GM10266 (cell line): ENCODE measurements around the gene GRN.

Source experiments
- DNase-seq: peaks from one replicate; pipeline ENCODE4 v3.0.0; 2012; ENCODE audit errors: extremely low spot score
- CTCF ChIP-seq: IDR thresholded peaks from 2 replicates; pipeline ENCODE4 v1.5.1; 2012; ENCODE audit warnings: mild to moderate bottlenecking, low read depth; ENCODE audit not compliant: control insufficient read depth, insufficient read depth; ENCODE audit errors: missing control alignments

The GRN gene

DNA sequence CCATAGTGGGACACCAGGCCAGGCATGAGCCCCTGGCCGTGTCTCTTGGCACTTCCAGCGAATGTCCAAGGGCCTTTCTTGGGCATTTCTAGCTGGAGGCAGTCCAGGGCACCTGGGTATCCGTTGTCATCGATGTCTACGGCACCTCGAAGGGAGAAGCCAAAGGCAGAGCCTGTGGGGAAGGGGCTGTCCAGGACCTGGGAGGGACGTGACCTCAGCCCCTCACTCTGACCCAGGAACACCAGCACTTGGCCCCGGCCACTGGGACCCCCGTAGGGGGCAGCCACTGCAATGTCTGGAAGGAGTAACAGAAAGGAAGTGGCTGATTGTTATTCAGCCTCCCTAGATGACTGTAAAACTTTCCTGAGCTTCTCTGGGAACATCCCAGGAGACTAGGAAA, 35.7 kb downstream of the GRN start:
- no peak for TF ChIP-seq CTCF
- no peak for DNase-seq

- no peak for TF ChIP-seq CTCF
- no peak for DNase-seq
Measured at GRCh38 chr17:44381810-44382305, 36.8 kb downstream of the GRN start.

DNA sequence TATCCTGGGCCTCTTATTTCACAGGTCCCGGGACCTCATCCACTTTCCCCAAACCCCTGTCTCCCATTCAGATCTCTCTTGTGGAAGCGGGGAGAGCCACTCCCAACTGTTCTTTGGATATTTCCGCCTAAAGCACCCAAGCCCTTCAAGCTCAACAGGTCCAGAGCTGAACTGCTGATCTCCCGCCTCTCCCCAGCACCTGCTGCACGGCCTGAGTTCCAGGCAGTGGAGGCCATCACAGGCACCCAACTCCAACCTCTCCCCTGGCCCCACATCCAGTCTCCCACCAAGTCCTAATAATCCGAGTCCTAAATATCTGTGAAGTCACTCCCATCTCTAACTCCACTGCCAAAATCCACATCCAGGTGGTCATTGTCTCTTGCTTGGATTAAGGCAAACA, 37.8 kb downstream of the GRN start:
- no peak for TF ChIP-seq CTCF
- DNase-seq: no peak

DNA sequence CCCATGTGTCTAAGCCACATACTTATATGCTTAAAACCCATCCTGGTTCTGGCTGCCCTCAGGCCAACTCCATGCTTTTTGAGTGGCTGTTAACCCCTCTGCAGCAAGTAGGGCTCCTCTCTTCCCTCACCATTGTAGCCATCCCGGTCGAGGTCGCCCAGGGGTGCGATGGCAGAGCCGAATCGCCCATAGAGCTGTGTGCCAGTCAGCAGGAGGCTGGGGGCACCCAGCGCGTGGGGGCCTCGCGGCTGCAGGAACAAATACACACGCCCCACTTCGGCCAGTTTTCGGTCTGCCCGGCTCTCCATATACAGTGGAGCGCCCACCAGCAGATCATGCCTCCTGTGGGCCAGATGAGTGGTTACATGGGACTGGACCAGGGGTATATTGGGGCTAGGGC, 38.3 kb downstream of the GRN start:
- TF ChIP-seq CTCF: no peak

DNA sequence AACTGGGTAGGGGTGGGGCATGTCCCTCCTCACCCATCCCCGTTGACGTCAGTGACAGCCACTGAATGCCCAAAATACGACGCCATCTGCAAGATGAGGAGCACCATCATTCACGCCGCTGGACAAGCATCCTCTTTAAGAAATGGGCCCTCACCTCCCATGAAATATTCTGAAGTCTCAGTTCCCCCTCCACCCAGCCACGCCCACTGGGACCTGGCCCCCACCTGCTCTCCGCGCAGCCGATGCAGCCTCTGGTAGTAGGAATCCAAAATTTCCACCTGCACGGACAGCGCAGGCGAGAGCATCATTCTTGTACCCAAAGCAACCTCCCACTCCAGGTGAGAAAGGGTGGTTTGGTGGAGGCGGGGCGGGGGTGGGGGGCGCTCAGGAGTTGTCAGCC, 38.8 kb downstream of the GRN start:
- no peak for DNase-seq
- no peak for TF ChIP-seq CTCF

More for the DNA sequence above, 38.3 kb downstream of the GRN start:
- DNase-seq: no peak

GRCh38 chr17:44384281-44384822, 39.2 kb downstream of the GRN start:
- DNase-seq: no peak
- TF ChIP-seq CTCF: no peak

DNA sequence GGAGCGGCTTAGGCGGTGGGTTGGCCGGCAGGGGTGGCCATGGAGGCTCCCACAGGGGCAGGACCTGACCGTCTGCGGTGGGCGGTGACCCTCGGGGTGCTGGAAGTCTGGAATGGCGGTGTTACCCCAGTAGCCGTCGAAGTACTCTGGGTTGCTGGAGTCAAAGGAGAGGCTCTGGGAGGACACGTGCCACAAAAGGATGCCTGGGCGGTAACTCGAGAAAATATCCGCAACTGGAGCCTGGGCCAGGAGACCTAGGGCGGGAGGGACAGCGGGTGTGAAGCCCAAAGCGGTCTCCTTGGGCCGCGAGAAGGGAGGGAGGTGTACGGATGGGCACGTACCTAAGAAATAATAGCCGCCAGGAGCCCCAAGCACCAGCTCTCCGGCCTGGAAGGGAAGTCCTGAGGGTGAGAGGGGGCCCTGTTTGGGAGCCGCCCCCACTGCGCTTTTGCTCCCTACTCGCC, 39.8 kb downstream of the GRN start:
- TF ChIP-seq CTCF: no peak
- no peak for DNase-seq
